SK-N-SH (cell line): ENCODE results near the gene KRTAP5-3. TPM values are rescaled to one million over a fixed set of nuclear protein-coding genes. Genes with fewer than 3 reads are reported as not detected.

Source experiments
- CTCF ChIA-PET: fragments of 300-600, 350-600 bp; formaldehyde crosslinking; extraction: SDS; loops from one replicate; lab custom pipeline; 2021; lab: Yijun Ruan, JAX
- POLR2A ChIA-PET: fragments of 350-600 bp; sonication (Branson Sonifier 250); formaldehyde crosslinking; extraction: SDS; loops from one replicate; lab custom pipeline; 2020; ENCODE audit warnings: antibody characterized with exemption, inconsistent platforms; lab: Yijun Ruan, JAX
- DNase-seq: peaks from one replicate; pipeline ENCODE4 v3.0.0; 2012
- H2AFZ ChIP-seq: fragments of 200-600 bp; sonication (generic); 2 replicates; pipeline ENCODE4 v1.8.1; 2016; ENCODE audit warnings: antibody characterized with exemption, mild to moderate bottlenecking, low read depth
- H3F3A ChIP-seq: fragments of 200-600 bp; sonication (generic); replicated peaks from 2 replicates; pipeline ENCODE3; 2016; ENCODE audit warnings: antibody characterized with exemption, mild to moderate bottlenecking; ENCODE audit not compliant: insufficient read depth
- H3K27ac ChIP-seq, 2 experiments: fragments of 200-500 bp in 1 of 2; fragments of 200-600 bp in 1 of 2; sonication (Bioruptor generic) in 1 of 2; sonication (generic), shearing (Covaris generic) in 1 of 2; 2 replicates each; pipeline versions ENCODE4 v1.5.1 to v1.6.1; 2014 to 2016; ENCODE audit warnings: low read depth in 2 of 2, inconsistent platforms in 1 of 2, low read length in 1 of 2, mild to moderate bottlenecking in 1 of 2, mixed read lengths in 1 of 2
- H3K27me3 ChIP-seq: fragments of 200-600 bp; sonication (generic), shearing (Covaris generic); 2 replicates; pipeline ENCODE4 v1.6.1; 2016; ENCODE audit warnings: mixed run types; ENCODE audit not compliant: insufficient read depth
- H3K36me3 ChIP-seq, 2 experiments: fragments of 200-500 bp in 1 of 2; fragments of 200-600 bp in 1 of 2; sonication (Bioruptor generic) in 1 of 2; sonication (generic) in 1 of 2; replicated peaks in 1 of 2; 2 replicates each; pipeline versions ENCODE3 to v1.5.1; 2014 to 2016; ENCODE audit warnings: low read length in 1 of 2, mild to moderate bottlenecking in 1 of 2; ENCODE audit not compliant: insufficient read depth in 2 of 2, control insufficient read depth in 1 of 2
- H3K4me1 ChIP-seq, 2 experiments: fragments of 200-500 bp in 1 of 2; fragments of 200-600 bp in 1 of 2; sonication (Bioruptor generic) in 1 of 2; sonication (generic), shearing (Covaris generic) in 1 of 2; 2 replicates each; pipeline versions ENCODE4 v1.5.1 to v1.6.1; 2014 to 2016; ENCODE audit warnings: low read depth in 1 of 2, low read length in 1 of 2, mixed run types in 1 of 2; ENCODE audit not compliant: insufficient read depth in 2 of 2, control insufficient read depth in 1 of 2
- H3K4me2 ChIP-seq: fragments of 200-600 bp; sonication (generic), shearing (Covaris generic); 2 replicates; pipeline ENCODE4 v1.6.1; 2017; ENCODE audit warnings: mixed run types
- H3K4me3 ChIP-seq, 2 experiments: fragments of 200-500 bp in 1 of 2; fragments of 200-600 bp in 1 of 2; sonication (Bioruptor generic) in 1 of 2; sonication (generic), shearing (Covaris generic) in 1 of 2; 2 replicates each; pipeline versions ENCODE4 v1.5.1 to v1.8.1; 2014 to 2016; ENCODE audit warnings: low read depth in 2 of 2, inconsistent platforms in 1 of 2, low read length in 1 of 2, mild to moderate bottlenecking in 1 of 2, mixed read lengths in 1 of 2, moderate library complexity in 1 of 2
- H3K79me2 ChIP-seq: fragments of 200-600 bp; sonication (generic); 2 replicates; pipeline ENCODE4 v1.8.1; 2017; ENCODE audit warnings: mild to moderate bottlenecking; ENCODE audit not compliant: insufficient read depth
- H3K9ac ChIP-seq: fragments of 200-600 bp; sonication (generic); 2 replicates; pipeline ENCODE4 v1.6.1; 2017; ENCODE audit warnings: mixed run types
- H3K9me2 ChIP-seq: fragments of 200-600 bp; sonication (generic); 2 replicates; pipeline ENCODE4 v1.6.1; 2017; ENCODE audit warnings: mixed run types
- H3K9me3 ChIP-seq: fragments of 200-600 bp; sonication (generic); 2 replicates; pipeline ENCODE4 v1.6.1; 2017; ENCODE audit warnings: mixed run types, mild to moderate bottlenecking, moderate library complexity
- H4K20me1 ChIP-seq: fragments of 200-600 bp; sonication (generic); 2 replicates; pipeline ENCODE4 v1.6.1; 2017; ENCODE audit warnings: mild to moderate bottlenecking, mixed run types; ENCODE audit not compliant: insufficient read depth
- CHD2 ChIP-seq: fragments of 150-350 bp; IDR thresholded peaks from 2 replicates; pipeline ENCODE4 v1.6.1; 2018; ENCODE audit warnings: low read length; ENCODE audit not compliant: partially characterized antibody
- CTCF ChIP-seq: fragments of 200-600 bp; sonication (generic); IDR thresholded peaks from 2 replicates; pipeline ENCODE4 v1.6.1; 2017; ENCODE audit warnings: antibody characterized with exemption, mild to moderate bottlenecking, moderate library complexity
- ELF1 ChIP-seq: IDR thresholded peaks from 2 replicates; pipeline ENCODE4 v1.4.0; 2012
- EP300 ChIP-seq, 2 experiments: IDR thresholded peaks; 2 replicates each; pipeline versions ENCODE4 v1.4.0 to v1.6.1; 2012; ENCODE audit warnings: borderline replicate concordance in 1 of 2, low read depth in 1 of 2, low read length in 1 of 2
- EZH2phosphoT487 ChIP-seq: fragments of 200-600 bp; sonication (generic); IDR thresholded peaks from 2 replicates; pipeline ENCODE4 v1.6.1; 2017; ENCODE audit warnings: low read depth, mixed run types, mild to moderate bottlenecking, antibody characterized with exemption, moderate library complexity, borderline replicate concordance
- FOXJ3 ChIP-seq: sonication (generic); formaldehyde crosslinking; IDR thresholded peaks from 2 replicates; pipeline ENCODE4 v1.5.1; 2020; ENCODE audit warnings: mild to moderate bottlenecking, missing genetic modification reagents
- FOXM1 ChIP-seq: IDR thresholded peaks from 2 replicates; pipeline ENCODE4 v1.4.0; 2012; ENCODE audit warnings: low read depth, mild to moderate bottlenecking
- IRF3 ChIP-seq: fragments of 150-350 bp; IDR thresholded peaks from 2 replicates; pipeline ENCODE4 v1.6.1; 2016; ENCODE audit warnings: mild to moderate bottlenecking, low read depth, low read length
- NFIC ChIP-seq: IDR thresholded peaks from 2 replicates; pipeline ENCODE4 v1.4.0; 2012; ENCODE audit warnings: borderline replicate concordance
- PBX3 ChIP-seq: IDR thresholded peaks from 2 replicates; pipeline ENCODE4; 2012
- POLR2AphosphoS5 ChIP-seq: IDR thresholded peaks from 2 replicates; pipeline ENCODE4 v1.6.1; 2012; ENCODE audit warnings: low read depth, low read length
- RXRA ChIP-seq: IDR thresholded peaks from 2 replicates; pipeline ENCODE4 v1.4.0; 2012; ENCODE audit warnings: low read depth, mild to moderate bottlenecking, borderline replicate concordance
- SIN3A ChIP-seq: IDR thresholded peaks from 2 replicates; pipeline ENCODE4 v1.6.1; 2012; ENCODE audit warnings: low read depth, mild to moderate bottlenecking, low read length, moderate library complexity, borderline replicate concordance
- SMC3 ChIP-seq: IDR thresholded peaks from 2 replicates; pipeline ENCODE4 v1.6.1; 2012; ENCODE audit warnings: low read depth, low read length, improper control_type of control experiment
- TAF1 ChIP-seq: IDR thresholded peaks from 2 replicates; pipeline ENCODE4 v1.6.1; 2012; ENCODE audit warnings: low read depth, mild to moderate bottlenecking, low read length, moderate library complexity, borderline replicate concordance
- TEAD4 ChIP-seq: IDR thresholded peaks from 2 replicates; pipeline ENCODE4 v1.4.0; 2012; ENCODE audit warnings: mild to moderate bottlenecking, borderline replicate concordance; ENCODE audit not compliant: insufficient read depth
- USF1 ChIP-seq: IDR thresholded peaks from 2 replicates; pipeline ENCODE4 v1.4.0; 2012; ENCODE audit warnings: low read depth, borderline replicate concordance
- YY1 ChIP-seq: IDR thresholded peaks from 2 replicates; pipeline ENCODE4 v1.4.0; 2012; ENCODE audit warnings: low read depth, mild to moderate bottlenecking
- WGBS: methylation state at CpG from one replicate; pipeline ENCODE4 v1.1.6; 2017; ENCODE audit warnings: low lambda C conversion rate; 5-methylcytosine and 5-hydroxymethylcytosine counted together
- polyA plus RNA-seq, 3 experiments: library from polyadenylated mRNA; depleted of rRNA; stranded (reverse); fragments of >200 nt; gene quantifications; 2 replicates each; pipeline ENCODE4 v1.2.3, GENCODE V29; 2012

The KRTAP5-3 gene
- polyA plus RNA-seq, 1 of the 3 experiments (the other 2 are of a cell fraction) = not detected

- Histone ChIP-seq H3K4me2 (no peak overlapping the region), H4K20me1 (no peaks in the 10 kb centered on the region), H3K79me2 (no peaks in the 10 kb centered on the region), H3F3A (no peaks in the 10 kb centered on the region), H3K9me2 (no peaks in the 10 kb centered on the region), H3K4me1 (peaks cover 0 to 32% of the 10 kb centered on the region in 2 experiments; a peak in 1 of 4 replicates), H3K27me3 (no peaks in the 10 kb centered on the region), H3K27ac (no peak overlapping the region), H3K9ac (no peak overlapping the region)
- ChIA-PET CTCF (interaction anchor here (1.4 to 9.9 kb wide), 6 partner anchors 15 to 497 kb away, joined by 3 to 277 read pairs (median 180); partner anchors contain the start of gene SYT8), POLR2A (no interaction called here)
- 52% methylated on average over 6 of the region's 9 CpGs for WGBS
- TF ChIP-seq CTCF (no peak), SIN3A (no peak), POLR2AphosphoS5 (no peak), EP300 (IDR thresholded peaks at IDR 0.05; ENCODE audit: borderline replicate concordance in 1 of 2, low read depth in 1 of 2, low read length in 1 of 2) (no peak), TAF1 (no peak), SMC3 (no peak), IRF3 (no peak), CHD2 (no peak), EZH2phosphoT487 (no peak), NFIC (no peak), USF1 (no peak), PBX3 (no peak), YY1 (no peak), RXRA (no peak), FOXM1 (no peak), ELF1 (no peak), TEAD4 (no peak), FOXJ3 (no peak)
- TF ChIP-seq, all 33 proteins: peak for 0
- Histone ChIP-seq H2AFZ (no peak overlapping the region), H3K4me3 (no peak overlapping the region), H3K9me3 (no peaks in the 10 kb centered on the region), H3K36me3 (no peaks in the 10 kb centered on the region)
- no peak for DNase-seq
Observed at GRCh38 chr11:1656061-1656441, 47.8 kb upstream of the KRTAP5-3 start.
